Nephron (organoid): ENCODE data around the gene CEACAM1.
"Not testable (repeated sequence)": the region's sequence is repeated elsewhere in the genome, so short reads cannot be mapped to it uniquely, and the experiment has no call there.

Source experiments
- H3K27ac Mint-ChIP-seq, 3 experiments: 2 replicates each; pipeline ENCODE4 v1.8.0; 2020; ENCODE audit warnings: mixed read lengths in 3 of 3, mild to moderate bottlenecking in 2 of 3, moderate library complexity in 1 of 3
- H3K27me3 Mint-ChIP-seq: 2 replicates; pipeline ENCODE4 v1.8.0; 2021; ENCODE audit warnings: low read depth, mild to moderate bottlenecking, moderate library complexity, mixed read lengths
- H3K36me3 Mint-ChIP-seq: 2 replicates; pipeline ENCODE4 v1.8.0; 2020; ENCODE audit warnings: low read depth, mixed read lengths
- H3K4me1 Mint-ChIP-seq: 2 replicates; pipeline ENCODE4 v1.8.0; 2020; ENCODE audit warnings: mixed read lengths
- H3K4me3 Mint-ChIP-seq, 3 experiments: 2 replicates each; pipeline ENCODE4 v1.8.0; 2020; ENCODE audit warnings: mild to moderate bottlenecking in 3 of 3, mixed read lengths in 3 of 3, moderate library complexity in 2 of 3
- H3K9me3 Mint-ChIP-seq: 2 replicates; pipeline ENCODE4 v1.8.0; 2020; ENCODE audit warnings: mixed read lengths
- CTCF ChIP-seq, 3 experiments: fragments of 200-600 bp; sonication (generic); IDR thresholded peaks; one replicate each; pipeline ENCODE4 v1.5.0; 2021; ENCODE audit warnings: antibody characterized with exemption in 3 of 3; ENCODE audit not compliant: unreplicated experiment in 3 of 3

Gene CEACAM1

GRCh38 chr19:42544146-42544545 lies 15.9 kb upstream of the CEACAM1 start:
- Mint-ChIP-seq H3K4me1 (no peaks in the 10 kb centered on the region), H3K4me3 (no peak overlapping the region), H3K36me3 (no peaks in the 10 kb centered on the region), H3K27me3 (peaks cover 15% of the 10 kb centered on the region), H3K27ac (no peak overlapping the region), H3K9me3 (peaks cover 7% of the 10 kb centered on the region)
- TF ChIP-seq CTCF (IDR thresholded peaks at IDR 0.05; ENCODE audit: unreplicated experiment in 3 of 3) = no peak

GRCh38 chr19:42542791-42543190 lies 14.5 kb upstream of the CEACAM1 start:
- no peak overlapping the region for H3K27ac Mint-ChIP-seq
- H3K4me1 Mint-ChIP-seq = no peaks in the 10 kb centered on the region
- no peaks in the 10 kb centered on the region for H3K36me3 Mint-ChIP-seq
- TF ChIP-seq CTCF (IDR thresholded peaks at IDR 0.05; ENCODE audit: unreplicated experiment in 3 of 3) = no peak
- H3K27me3 Mint-ChIP-seq = peaks cover 15% of the 10 kb centered on the region
- H3K4me3 Mint-ChIP-seq = no peak overlapping the region
- H3K9me3 Mint-ChIP-seq = peaks cover 3% of the 10 kb centered on the region

- Mint-ChIP-seq H3K36me3 (no peaks in the 10 kb centered on the region), H3K4me1 (no peaks in the 10 kb centered on the region), H3K27ac (no peak overlapping the region), H3K27me3 (no peaks in the 10 kb centered on the region), H3K4me3 (no peak overlapping the region), H3K9me3 (no peaks in the 10 kb centered on the region)
- no peak for TF ChIP-seq CTCF (IDR thresholded peaks at IDR 0.05; ENCODE audit: unreplicated experiment in 3 of 3)
Measured at GRCh38 chr19:42540071-42540553, 11.8 kb upstream of the CEACAM1 start.

GRCh38 chr19:42538841-42539709 lies 10.8 kb upstream of the CEACAM1 start:
- H3K4me3 Mint-ChIP-seq = no peak overlapping the region
- H3K27ac Mint-ChIP-seq = no peak overlapping the region
- no peaks in the 10 kb centered on the region for H3K27me3 Mint-ChIP-seq
- no peaks in the 10 kb centered on the region for H3K9me3 Mint-ChIP-seq
- no peaks in the 10 kb centered on the region for H3K4me1 Mint-ChIP-seq
- no peaks in the 10 kb centered on the region for H3K36me3 Mint-ChIP-seq
- TF ChIP-seq CTCF (IDR thresholded peaks at IDR 0.05; ENCODE audit: unreplicated experiment in 3 of 3) = no peak

- H3K27me3 Mint-ChIP-seq, H3K27ac Mint-ChIP-seq, H3K36me3 Mint-ChIP-seq, H3K9me3 Mint-ChIP-seq, H3K4me3 Mint-ChIP-seq, H3K4me1 Mint-ChIP-seq: not testable (repeated sequence)
Measured at GRCh38 chr19:42535276-42535675, 7.0 kb upstream of the CEACAM1 start.

GRCh38 chr19:42534391-42534790 lies 6.1 kb upstream of the CEACAM1 start:
- H3K36me3 Mint-ChIP-seq = no peaks in the 10 kb centered on the region
- no peak overlapping the region for H3K27ac Mint-ChIP-seq
- no peak for TF ChIP-seq CTCF (IDR thresholded peaks at IDR 0.05; ENCODE audit: unreplicated experiment in 3 of 3)
- H3K4me3 Mint-ChIP-seq = no peak overlapping the region
- H3K4me1 Mint-ChIP-seq = no peaks in the 10 kb centered on the region
- H3K27me3 Mint-ChIP-seq = peaks cover 4% of the 10 kb centered on the region
- no peaks in the 10 kb centered on the region for H3K9me3 Mint-ChIP-seq
